ENCODE results near the gene TENT5A. TPM values are rescaled to one million over a fixed set of nuclear protein-coding genes. Genes with fewer than 3 reads are reported as not detected.

TENT5A gene
- total RNA-seq, 1 experiment from 2014 or later, result 2.0 TPM

GRCh38 chr6:81727876-81728517, 24.5 kb downstream of the TENT5A start:
- Histone ChIP-seq H3K79me2 (ENCODE audit: low read depth) (no peaks in the 10 kb centered on the region), H3K9me2 (ENCODE audit: insufficient read depth) (no peaks in the 10 kb centered on the region), H3K36me3 (ENCODE audit: low read depth) (no peaks in the 10 kb centered on the region), H3K9me3 (ENCODE audit: insufficient read depth, low read depth) (no peaks in the 10 kb centered on the region), H4K20me1 (ENCODE audit: insufficient read depth) (no peaks in the 10 kb centered on the region), H3K4me3 (no peak overlapping the region), H3K27me3 (ENCODE audit: insufficient read depth, low read depth) (no peaks in the 10 kb centered on the region), H3K4me2 (no peak overlapping the region), H3K4me1 (replicated peaks; ENCODE audit: insufficient read depth) (no peaks in the 10 kb centered on the region), H3F3A (ENCODE audit: insufficient read depth, low read depth) (no peaks in the 10 kb centered on the region), H3K27ac (no peak overlapping the region), H2AFZ (no peak overlapping the region)
- DNase-seq, result no peak
- POLR2A ChIA-PET (ENCODE audit: unreplicated experiment), result no interaction called here
- CTCF ChIA-PET, result interaction anchor here (0.6 kb wide), 1 partner anchor 277 kb away, joined by 6 read pairs; no protein-coding TSS in a partner anchor
- intact Hi-C loops (cut with micrococcal nuclease; ENCODE audit: unreplicated experiment), result no loop called here
- no peak for TF ChIP-seq CTCF (conservative IDR thresholded peaks at IDR 0.05)
- TF ChIP-seq EZH2 (IDR thresholded peaks at IDR 0.05; ENCODE audit: low read depth), result no peak
- BruUV-seq (replicated peaks), result no TSS peak

DNA sequence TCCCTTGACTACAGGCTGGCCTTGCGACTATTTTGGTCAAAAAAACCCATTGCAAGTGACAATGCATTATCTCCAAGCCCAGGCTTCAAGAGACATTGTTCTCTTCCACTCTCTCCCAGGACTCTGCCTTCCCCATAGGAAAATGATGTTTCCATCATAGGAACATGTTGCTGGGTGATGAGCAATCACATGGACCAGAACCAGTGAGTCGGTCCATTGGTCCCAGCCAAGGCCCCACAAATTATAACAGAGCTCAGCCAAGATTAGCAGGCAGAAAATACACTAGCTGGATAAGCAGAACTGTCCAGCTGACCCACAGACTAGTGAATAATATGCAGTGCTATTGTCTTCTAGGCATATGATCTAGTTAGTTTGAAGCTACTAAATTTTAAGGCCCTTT, 27.4 kb downstream of the TENT5A start:
- no peaks in the 10 kb centered on the region for H3F3A ChIP-seq (ENCODE audit: insufficient read depth, low read depth)
- no peak for TF ChIP-seq CTCF (conservative IDR thresholded peaks at IDR 0.05)
- no peak for TF ChIP-seq EZH2 (IDR thresholded peaks at IDR 0.05; ENCODE audit: low read depth)

DNA sequence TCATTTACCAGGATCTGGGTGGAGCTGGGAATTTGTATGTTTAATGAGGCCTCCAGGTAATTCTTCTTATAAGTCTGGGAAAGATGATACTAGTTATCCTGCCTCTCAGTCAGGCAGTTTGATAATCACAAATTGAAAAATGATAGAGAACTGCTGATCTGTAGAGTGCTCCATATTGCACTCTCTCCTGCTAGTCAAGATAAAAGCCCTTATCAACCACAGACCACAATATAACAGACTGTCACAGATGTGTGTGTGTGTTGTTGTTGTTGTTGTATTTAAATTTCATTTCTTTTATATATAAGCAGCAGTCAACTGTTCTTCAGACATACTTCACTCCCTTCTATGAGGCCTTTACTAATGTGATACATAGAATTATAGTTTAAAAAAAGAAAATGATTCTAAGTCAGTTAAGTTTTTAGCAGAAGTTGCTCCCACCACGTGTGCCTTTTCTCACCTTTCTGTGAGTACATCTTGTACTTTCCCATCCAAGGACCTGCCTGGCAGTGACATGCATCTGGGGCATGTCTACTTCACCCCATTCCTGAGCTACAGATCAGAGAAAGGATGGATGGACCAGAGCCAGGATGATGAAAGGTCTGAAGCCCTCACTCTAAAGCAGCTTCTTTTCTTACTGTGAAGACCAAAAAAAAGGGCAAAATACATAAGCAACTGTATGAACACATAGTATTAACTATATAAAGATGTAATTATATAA, 29.8 kb downstream of the TENT5A start:
- intact Hi-C loops (cut with micrococcal nuclease; ENCODE audit: unreplicated experiment), result no loop called here
- Histone ChIP-seq H3K27ac (no peak overlapping the region), H2AFZ (no peak overlapping the region), H4K20me1 (ENCODE audit: insufficient read depth) (no peaks in the 10 kb centered on the region), H3F3A (ENCODE audit: insufficient read depth, low read depth) (no peaks in the 10 kb centered on the region), H3K79me2 (ENCODE audit: low read depth) (no peaks in the 10 kb centered on the region), H3K36me3 (ENCODE audit: low read depth) (no peaks in the 10 kb centered on the region), H3K9me2 (ENCODE audit: insufficient read depth) (no peaks in the 10 kb centered on the region), H3K27me3 (ENCODE audit: insufficient read depth, low read depth) (no peaks in the 10 kb centered on the region), H3K9me3 (ENCODE audit: insufficient read depth, low read depth) (no peaks in the 10 kb centered on the region), H3K4me1 (replicated peaks; ENCODE audit: insufficient read depth) (no peaks in the 10 kb centered on the region), H3K4me3 (no peak overlapping the region), H3K4me2 (no peak overlapping the region)
- DNase-seq, result no peak
- ChIA-PET POLR2A (ENCODE audit: unreplicated experiment) (no interaction called here), CTCF (no interaction called here)
- no peak for TF ChIP-seq EZH2 (IDR thresholded peaks at IDR 0.05; ENCODE audit: low read depth)
- TF ChIP-seq CTCF (conservative IDR thresholded peaks at IDR 0.05), result no peak
- no TSS peak for BruUV-seq (replicated peaks)

More for the DNA sequence above, 27.4 kb downstream of the TENT5A start:
- CTCF ChIA-PET, result no interaction called here
- H3K27me3 ChIP-seq (ENCODE audit: insufficient read depth, low read depth), result no peaks in the 10 kb centered on the region
- no peaks in the 10 kb centered on the region for H3K9me3 ChIP-seq (ENCODE audit: insufficient read depth, low read depth)
- H3K36me3 ChIP-seq (ENCODE audit: low read depth), result no peaks in the 10 kb centered on the region
- no TSS peak for BruUV-seq (replicated peaks)
- H3K9me2 ChIP-seq (ENCODE audit: insufficient read depth), result no peaks in the 10 kb centered on the region
- H2AFZ ChIP-seq, result no peak overlapping the region
- H4K20me1 ChIP-seq (ENCODE audit: insufficient read depth), result no peaks in the 10 kb centered on the region
- H3K4me1 ChIP-seq (replicated peaks; ENCODE audit: insufficient read depth), result no peaks in the 10 kb centered on the region
- no peak overlapping the region for H3K27ac ChIP-seq
- no peak for DNase-seq
- intact Hi-C loops (cut with micrococcal nuclease; ENCODE audit: unreplicated experiment), result no loop called here
- POLR2A ChIA-PET (ENCODE audit: unreplicated experiment), result no interaction called here
- H3K4me3 ChIP-seq, result no peak overlapping the region
- no peak overlapping the region for H3K4me2 ChIP-seq
- H3K79me2 ChIP-seq (ENCODE audit: low read depth), result no peaks in the 10 kb centered on the region

Data from PC-9 (cell line).